Activated CD8-positive, alpha-beta memory T cell treated with anti-CD3 and anti-CD28 coated beads, Interleukin-2, amount 10 ng/mL, durations not matched to agents 7 days and 5 days (primary cell): ENCODE results near the gene ATXN1. TPM values are rescaled to one million over a fixed set of nuclear protein-coding genes. Genes with fewer than 3 reads are reported as not detected.
"Not testable (repeated sequence)": the region's sequence is repeated elsewhere in the genome, so short reads cannot be mapped to it uniquely, and the experiment has no call there.

Experiments used
- ATAC-seq: fragments of 150-1000 bp; cut with Tn5 transposase; one replicate; pipeline ENCODE4 v1.10.0; 2021; ENCODE audit warnings: moderate library complexity
- CTCF ChIA-PET: fragments of 350-600 bp; sonication (Branson Sonifier 250); formaldehyde crosslinking; loops from one replicate; lab custom pipeline; 2021; ENCODE audit warnings: antibody characterized with exemption; lab: Charles Lee
- DNase-seq: peaks from one replicate; pipeline ENCODE4 v3.0.0-alpha.2; 2020
- H3K27ac Mint-ChIP-seq: one replicate; pipeline ENCODE4 v1.8.0; 2021; ENCODE audit warnings: mild to moderate bottlenecking, mixed read lengths
- H3K27me3 Mint-ChIP-seq: one replicate; pipeline ENCODE4 v1.8.0; 2021; ENCODE audit warnings: mixed read lengths
- H3K36me3 Mint-ChIP-seq: one replicate; pipeline ENCODE4 v1.8.0; 2021; ENCODE audit warnings: mild to moderate bottlenecking, mixed read lengths
- H3K4me1 Mint-ChIP-seq: one replicate; pipeline ENCODE4 v1.8.0; 2021; ENCODE audit warnings: mixed read lengths
- H3K4me3 Mint-ChIP-seq: one replicate; pipeline ENCODE4 v1.8.0; 2021; ENCODE audit warnings: mild to moderate bottlenecking, moderate library complexity, mixed read lengths
- H3K9me3 Mint-ChIP-seq: one replicate; pipeline ENCODE4 v1.8.0; 2022; ENCODE audit warnings: low read depth, mixed read lengths
- total RNA-seq, 2 experiments: library from RNA; stranded (reverse); gene quantifications; one replicate each; pipeline ENCODE4 v1.2.3, GENCODE V29; 2021

ATXN1 gene
- total RNA-seq, 2 experiments from 2014 or later: 84.6 to 117 TPM

DNA sequence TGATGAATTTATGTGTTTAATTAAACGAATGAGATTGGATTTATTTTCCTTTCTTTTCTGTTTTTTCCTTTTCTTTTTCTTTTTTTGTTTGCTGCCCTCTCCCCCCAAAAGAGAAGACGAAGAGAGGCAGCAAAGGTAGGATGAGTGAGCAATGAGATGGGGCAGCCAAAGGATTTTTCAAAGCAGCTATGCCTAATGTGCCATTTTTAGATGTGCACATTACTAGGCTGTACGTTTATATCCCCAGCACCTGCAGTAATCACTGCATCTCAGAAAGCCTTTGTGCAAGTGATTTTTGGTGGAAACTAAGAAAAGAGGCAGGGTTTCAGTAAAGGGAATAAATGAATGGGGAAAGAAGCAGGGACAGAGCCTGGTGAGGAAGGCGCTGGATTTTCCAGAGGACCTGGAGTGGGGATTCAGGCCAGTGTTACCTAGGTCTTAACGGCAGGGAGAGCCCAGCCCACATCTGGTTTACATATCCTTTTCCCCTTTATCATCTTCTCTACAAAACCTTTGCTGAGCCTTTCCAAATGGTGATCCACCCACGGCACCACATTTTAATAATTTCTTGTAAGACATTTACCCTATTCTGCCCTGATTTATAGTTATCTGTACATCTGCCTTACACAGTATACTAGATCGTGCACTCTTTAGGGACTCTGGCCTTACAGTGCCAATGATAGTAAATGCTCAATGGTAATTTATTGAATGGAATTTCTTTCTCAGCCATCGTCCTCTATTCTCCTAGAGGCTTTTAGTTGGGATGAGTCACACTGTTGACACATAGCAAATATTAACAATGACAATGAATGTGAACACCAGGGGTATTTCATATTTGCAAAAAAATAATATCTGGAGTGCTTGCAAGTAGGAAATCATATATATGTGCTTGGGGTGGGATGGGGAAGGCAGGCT, 38.3 kb upstream of the ATXN1 start:
- Mint-ChIP-seq H3K27me3 (peaks cover 9% of the 10 kb centered on the region), H3K27ac (no peak overlapping the region), H3K4me1 (peaks cover 3% of the 10 kb centered on the region), H3K36me3 (no peaks in the 10 kb centered on the region), H3K4me3 (no peak overlapping the region), H3K9me3 (no peaks in the 10 kb centered on the region)
- ATAC-seq (no peak), DNase-seq (no peak)
- CTCF ChIA-PET: no interaction called here

GRCh38 chr6:16793828-16794412, 32.7 kb upstream of the ATXN1 start:
- Mint-ChIP-seq H3K4me1 (no peaks in the 10 kb centered on the region), H3K27me3 (peaks cover 12% of the 10 kb centered on the region), H3K36me3 (peaks cover 10% of the 10 kb centered on the region), H3K9me3 (peaks cover 7% of the 10 kb centered on the region), H3K4me3 (no peak overlapping the region), H3K27ac (no peak overlapping the region)
- DNase-seq (no peak), ATAC-seq (no peak)
- CTCF ChIA-PET: no interaction called here

GRCh38 chr6:16789329-16790038, 28.2 kb upstream of the ATXN1 start:
- Mint-ChIP-seq H3K36me3 (peaks cover 16% of the 10 kb centered on the region), H3K27ac (no peak overlapping the region), H3K9me3 (peaks cover 12% of the 10 kb centered on the region), H3K4me1 (peaks cover 5% of the 10 kb centered on the region), H3K27me3 (peaks cover 3% of the 10 kb centered on the region), H3K4me3 (no peak overlapping the region)
- DNase-seq (no peak), ATAC-seq (no peak)
- CTCF ChIA-PET: no interaction called here

DNA sequence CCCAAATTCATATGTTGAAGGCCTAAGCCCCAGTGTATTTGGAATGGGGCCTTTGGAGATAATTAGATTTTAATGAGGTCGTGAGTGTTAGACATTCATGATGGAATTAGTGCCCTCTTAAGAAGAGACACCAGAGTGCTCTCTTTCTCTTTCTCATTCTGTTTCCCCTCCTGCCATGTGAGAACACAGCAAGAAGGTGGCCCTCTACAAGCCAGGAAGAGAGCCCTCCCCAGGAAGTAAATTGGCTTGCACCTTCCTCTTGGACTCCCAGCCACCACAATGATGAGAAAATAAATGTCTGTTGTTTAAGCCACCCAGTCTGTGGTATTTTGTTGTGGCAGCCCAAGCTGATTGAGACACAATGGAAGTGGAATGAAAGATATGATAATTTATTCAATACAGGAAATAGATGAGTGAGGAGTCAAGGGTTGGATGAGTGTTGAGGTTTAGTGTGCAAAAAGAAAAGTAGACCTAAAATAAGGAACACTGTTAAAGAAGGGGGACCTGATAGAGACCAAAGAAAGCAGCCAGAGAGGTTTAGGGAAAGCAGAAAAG, 25.9 kb upstream of the ATXN1 start:
- Mint-ChIP-seq H3K4me3 (no peak overlapping the region), H3K27me3 (no peaks in the 10 kb centered on the region), H3K9me3 (peaks cover 12% of the 10 kb centered on the region), H3K27ac (no peak overlapping the region), H3K36me3 (peaks cover 16% of the 10 kb centered on the region), H3K4me1 (peaks cover 5% of the 10 kb centered on the region)
- CTCF ChIA-PET: interaction anchor here (1.1 kb wide), 1 partner anchor 11 kb away, joined by 3 read pairs; no protein-coding TSS in a partner anchor
- DNase-seq (no peak), ATAC-seq (no peak)

GRCh38 chr6:16785496-16785895, 24.2 kb upstream of the ATXN1 start:
- Mint-ChIP-seq H3K4me1 (peaks cover 5% of the 10 kb centered on the region), H3K36me3 (peaks cover 12% of the 10 kb centered on the region), H3K27ac (no peak overlapping the region), H3K27me3 (peaks cover 3% of the 10 kb centered on the region), H3K9me3 (peaks cover 11% of the 10 kb centered on the region), H3K4me3 (no peak overlapping the region)
- CTCF ChIA-PET: no interaction called here
- ATAC-seq (no peak), DNase-seq (no peak)

GRCh38 chr6:16784957-16785356, 23.7 kb upstream of the ATXN1 start:
- CTCF ChIA-PET: interaction anchor here (1.3 to 1.7 kb wide), 3 partner anchors 9 to 90 kb away, joined by 3 to 6 read pairs (median 3); no protein-coding TSS in a partner anchor
- ATAC-seq, H3K27me3 Mint-ChIP-seq, DNase-seq, H3K9me3 Mint-ChIP-seq, H3K27ac Mint-ChIP-seq, H3K4me1 Mint-ChIP-seq, H3K4me3 Mint-ChIP-seq: not testable (repeated sequence)
- peaks cover 11% of the 10 kb centered on the region for H3K36me3 Mint-ChIP-seq

- peaks cover 3% of the 10 kb centered on the region for H3K27me3 Mint-ChIP-seq
- H3K36me3 Mint-ChIP-seq: peaks cover 6% of the 10 kb centered on the region
- CTCF ChIA-PET: interaction anchor here (1.1 to 1.7 kb wide), 5 partner anchors 8 to 467 kb away, joined by 3 to 6 read pairs (median 4); no protein-coding TSS in a partner anchor
- no peak overlapping the region for H3K4me3 Mint-ChIP-seq
- H3K4me1 Mint-ChIP-seq: peaks cover 5% of the 10 kb centered on the region
- no peak for ATAC-seq
- H3K9me3 Mint-ChIP-seq: peaks cover 5% of the 10 kb centered on the region
- DNase-seq: no peak
- no peak overlapping the region for H3K27ac Mint-ChIP-seq
Observed at GRCh38 chr6:16783952-16784565, 22.8 kb upstream of the ATXN1 start.

DNA sequence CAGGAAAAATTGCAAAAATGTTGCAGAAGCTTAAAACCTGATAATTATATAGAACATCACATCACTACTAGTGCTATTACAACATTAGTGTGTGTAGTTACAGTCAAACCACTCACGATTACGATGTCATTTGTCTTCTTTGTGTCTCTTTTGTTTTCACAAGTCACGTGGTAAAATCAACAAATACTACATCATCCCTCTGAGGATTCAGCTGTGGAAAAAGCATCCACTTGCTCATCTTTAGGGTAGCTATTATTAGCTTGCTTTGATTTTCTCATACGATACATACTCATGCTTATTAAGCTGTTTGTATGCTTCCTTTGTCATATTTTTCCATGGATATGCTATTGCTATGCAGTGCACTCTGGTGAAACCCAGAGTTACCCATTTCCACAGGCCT, 22.2 kb upstream of the ATXN1 start:
- Mint-ChIP-seq H3K4me1 (peaks cover 5% of the 10 kb centered on the region), H3K27me3 (peaks cover 3% of the 10 kb centered on the region), H3K4me3 (no peak overlapping the region), H3K27ac (no peak overlapping the region), H3K9me3 (peaks cover 5% of the 10 kb centered on the region), H3K36me3 (peaks cover 6% of the 10 kb centered on the region)
- DNase-seq (no peak), ATAC-seq (no peak)
- CTCF ChIA-PET: interaction anchor here (1.1 to 1.7 kb wide), 3 partner anchors 9 to 467 kb away, joined by 4 to 6 read pairs (median 5); no protein-coding TSS in a partner anchor

GRCh38 chr6:16782278-16782677, 21.0 kb upstream of the ATXN1 start:
- Mint-ChIP-seq H3K4me1 (peaks cover 2% of the 10 kb centered on the region), H3K4me3 (no peak overlapping the region), H3K27ac (no peak overlapping the region), H3K9me3 (peaks cover 3% of the 10 kb centered on the region), H3K36me3 (peaks cover 2% of the 10 kb centered on the region), H3K27me3 (peaks cover 3% of the 10 kb centered on the region)
- ATAC-seq: no peak
- CTCF ChIA-PET: interaction anchor here (0.7 to 2.1 kb wide), 3 partner anchors 9 to 240 kb away, joined by 3 to 7 read pairs (median 5); no protein-coding TSS in a partner anchor
- no peak for DNase-seq

GRCh38 chr6:16781348-16782169, 20.3 kb upstream of the ATXN1 start:
- CTCF ChIA-PET: interaction anchor here (0.7 to 2.1 kb wide), 4 partner anchors 8 to 271 kb away, joined by 3 to 7 read pairs (median 4); no protein-coding TSS in a partner anchor
- Mint-ChIP-seq H3K4me3 (no peak overlapping the region), H3K9me3 (peaks cover 3% of the 10 kb centered on the region), H3K27me3 (peaks cover 3% of the 10 kb centered on the region), H3K36me3 (peaks cover 1% of the 10 kb centered on the region), H3K4me1 (no peaks in the 10 kb centered on the region), H3K27ac (no peak overlapping the region)
- DNase-seq (no peak), ATAC-seq (no peak)

DNA sequence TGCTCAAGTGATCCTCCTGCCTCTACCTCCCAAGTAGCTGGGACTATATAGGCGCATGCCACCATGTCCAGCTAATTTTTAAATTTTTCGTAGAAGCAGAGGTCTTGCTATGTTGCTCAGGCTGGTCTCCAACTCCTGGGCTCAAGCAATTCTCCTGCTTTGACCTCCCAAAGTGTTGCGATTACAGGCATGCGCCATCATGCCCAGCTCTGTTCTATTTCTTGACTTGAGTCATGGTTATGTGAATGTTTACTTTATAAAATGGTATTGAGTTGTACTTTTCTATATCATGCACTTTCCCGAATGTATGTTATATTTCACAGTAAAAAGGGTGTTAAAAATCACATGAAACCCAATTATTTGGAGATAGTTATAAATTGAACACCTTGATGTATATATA, 17.3 kb upstream of the ATXN1 start:
- H3K36me3 Mint-ChIP-seq: peaks cover 4% of the 10 kb centered on the region
- CTCF ChIA-PET: interaction anchor here (1.2 to 2.1 kb wide), 2 partner anchors 15 to 404 kb away, joined by 4 to 6 read pairs; no protein-coding TSS in a partner anchor
- ATAC-seq (no peak), DNase-seq (no peak)
- peaks cover 3% of the 10 kb centered on the region for H3K27me3 Mint-ChIP-seq
- H3K4me3 Mint-ChIP-seq: no peak overlapping the region
- peaks cover 3% of the 10 kb centered on the region for H3K9me3 Mint-ChIP-seq
- no peaks in the 10 kb centered on the region for H3K4me1 Mint-ChIP-seq
- H3K27ac Mint-ChIP-seq: no peak overlapping the region

DNA sequence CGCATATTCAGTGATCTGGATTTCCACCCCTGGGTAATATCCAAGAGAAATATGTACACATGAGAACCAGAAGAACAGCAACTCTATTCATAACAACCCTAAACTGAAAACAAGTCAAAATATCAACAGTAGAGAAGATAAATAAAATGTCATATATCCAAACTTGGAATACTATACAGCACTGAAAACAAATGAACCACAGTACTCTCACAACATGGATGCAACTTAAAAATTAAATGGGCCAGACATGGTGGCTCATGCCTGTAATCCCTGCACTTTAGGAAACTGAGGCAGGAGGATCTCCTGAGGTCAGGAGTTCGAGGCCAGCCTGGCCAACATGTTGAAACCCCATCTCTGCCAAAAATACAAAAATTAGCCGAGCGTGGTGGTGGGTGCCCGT, 16.5 kb upstream of the ATXN1 start:
- CTCF ChIA-PET: no interaction called here
- ATAC-seq (no peak), DNase-seq (no peak)
- no peak overlapping the region for H3K27ac Mint-ChIP-seq
- H3K27me3 Mint-ChIP-seq: peaks cover 3% of the 10 kb centered on the region
- H3K4me1 Mint-ChIP-seq: no peaks in the 10 kb centered on the region
- peaks cover 3% of the 10 kb centered on the region for H3K9me3 Mint-ChIP-seq
- no peak overlapping the region for H3K4me3 Mint-ChIP-seq
- peaks cover 4% of the 10 kb centered on the region for H3K36me3 Mint-ChIP-seq
